T-helper 22 cell (primary cell): Measurements from ENCODE around the gene KDM4F.

Source experiments
- DNase-seq: peaks from one replicate; pipeline ENCODE4 v3.0.0-alpha.2; 2020; ENCODE audit warnings: low read depth

KDM4F gene

GRCh38 chr11:95091663-95092180 is 42.5 kb downstream of the KDM4F start:
- no peak for DNase-seq

GRCh38 chr11:95092549-95093324 is 43.5 kb downstream of the KDM4F start:
- no peak for DNase-seq

GRCh38 chr11:95093548-95093947 is 44.3 kb downstream of the KDM4F start:
- no peak for DNase-seq

- DNase-seq: no peak
Observed at GRCh38 chr11:95095858-95096587, 46.8 kb downstream of the KDM4F start.

- no peak for DNase-seq
Observed at GRCh38 chr11:95097209-95097608, 48.0 kb downstream of the KDM4F start.

GRCh38 chr11:95098826-95099225 is 49.6 kb downstream of the KDM4F start:
- no peak for DNase-seq

- no peak for DNase-seq
Observed at GRCh38 chr11:95100191-95100648, 51.0 kb downstream of the KDM4F start.
